ENCODE results near the gene PLA2G6.
"Not testable (repeated sequence)": the region's sequence is repeated elsewhere in the genome, so short reads cannot be mapped to it uniquely, and the experiment has no call there.

PLA2G6 gene

DNA sequence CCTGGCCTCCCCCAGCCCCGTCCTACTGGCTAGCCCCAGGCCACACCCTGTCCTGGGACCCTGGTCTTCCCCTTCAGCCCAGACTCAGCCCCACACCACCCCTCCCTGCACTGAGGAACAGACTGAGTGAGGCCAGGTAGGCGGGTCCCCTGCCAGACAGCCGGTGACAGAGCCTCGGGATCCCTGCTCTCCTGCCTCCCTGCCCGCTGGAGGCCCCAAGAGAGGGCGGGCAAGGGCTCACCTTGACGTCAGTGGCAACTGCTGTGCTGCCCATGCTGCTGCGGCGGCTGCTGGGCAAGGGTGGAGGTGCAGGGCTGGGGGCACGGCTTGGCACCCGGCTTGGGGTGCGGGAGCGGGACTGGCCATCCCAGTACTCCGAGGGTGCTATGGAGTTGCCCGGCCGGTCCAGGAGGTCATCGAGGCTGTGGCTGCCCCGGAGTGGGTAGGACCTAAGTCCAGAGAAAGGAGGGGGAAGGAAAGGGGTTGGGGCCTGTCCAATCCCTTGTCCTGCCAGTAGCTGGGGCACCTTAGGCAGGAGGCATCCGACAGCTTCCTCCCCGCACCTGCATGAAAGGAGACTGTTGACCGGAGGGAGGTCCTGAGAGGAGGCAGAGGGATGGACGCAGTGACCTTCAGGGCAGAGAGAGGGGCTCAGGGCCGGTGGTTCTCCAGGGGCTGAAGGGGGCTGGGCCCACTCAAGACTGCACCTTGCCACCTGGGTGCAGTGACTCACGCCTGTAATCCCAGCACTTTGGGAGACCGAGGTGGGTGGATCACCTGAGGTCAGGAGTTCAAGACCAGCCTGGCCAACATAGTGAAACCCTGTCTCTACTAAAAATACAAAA is 95.4 kb downstream of the PLA2G6 start:
- DNase-seq: no peak

DNA sequence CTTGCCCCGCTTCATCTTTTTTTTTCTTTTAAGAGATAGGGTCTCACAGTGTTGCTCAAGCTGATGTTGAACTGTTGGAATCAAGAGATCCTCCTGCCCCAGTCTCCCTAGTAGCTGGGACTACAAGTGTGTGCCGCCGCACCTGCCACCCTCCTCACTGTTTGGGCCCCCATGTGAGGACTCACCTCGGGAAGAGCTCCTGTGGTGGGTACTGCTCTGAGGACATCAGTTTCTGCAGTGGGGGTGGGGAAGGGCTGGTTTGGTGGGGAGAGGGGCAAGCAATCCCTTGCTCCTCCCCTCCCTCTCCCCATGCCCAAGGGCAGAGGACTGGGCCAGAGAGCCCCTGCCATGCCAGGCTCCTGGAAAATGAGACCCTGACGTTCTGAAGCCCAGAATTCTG is 96.1 kb downstream of the PLA2G6 start:
- DNase-seq: no peak

DNA sequence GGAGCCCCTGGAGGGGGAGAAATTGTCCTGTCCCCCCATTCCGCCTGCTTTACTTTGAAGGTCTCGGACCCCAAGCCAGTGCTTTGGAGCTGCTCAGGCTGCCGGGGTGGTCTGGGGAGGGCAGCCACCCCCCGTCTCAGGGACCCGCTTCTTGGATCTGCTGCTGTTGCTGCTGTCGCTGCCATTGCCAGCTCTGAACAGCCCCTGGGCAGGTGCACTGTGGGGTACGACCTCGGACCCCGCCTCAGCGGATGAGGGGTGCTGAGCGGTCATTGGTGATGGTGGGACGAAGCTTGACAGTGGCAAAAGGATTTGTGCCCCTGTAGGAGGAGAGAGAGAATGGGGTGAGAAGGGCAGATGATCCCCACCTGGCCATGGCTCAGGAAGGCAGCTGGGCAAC is 96.6 kb downstream of the PLA2G6 start:
- DNase-seq: no peak

DNA sequence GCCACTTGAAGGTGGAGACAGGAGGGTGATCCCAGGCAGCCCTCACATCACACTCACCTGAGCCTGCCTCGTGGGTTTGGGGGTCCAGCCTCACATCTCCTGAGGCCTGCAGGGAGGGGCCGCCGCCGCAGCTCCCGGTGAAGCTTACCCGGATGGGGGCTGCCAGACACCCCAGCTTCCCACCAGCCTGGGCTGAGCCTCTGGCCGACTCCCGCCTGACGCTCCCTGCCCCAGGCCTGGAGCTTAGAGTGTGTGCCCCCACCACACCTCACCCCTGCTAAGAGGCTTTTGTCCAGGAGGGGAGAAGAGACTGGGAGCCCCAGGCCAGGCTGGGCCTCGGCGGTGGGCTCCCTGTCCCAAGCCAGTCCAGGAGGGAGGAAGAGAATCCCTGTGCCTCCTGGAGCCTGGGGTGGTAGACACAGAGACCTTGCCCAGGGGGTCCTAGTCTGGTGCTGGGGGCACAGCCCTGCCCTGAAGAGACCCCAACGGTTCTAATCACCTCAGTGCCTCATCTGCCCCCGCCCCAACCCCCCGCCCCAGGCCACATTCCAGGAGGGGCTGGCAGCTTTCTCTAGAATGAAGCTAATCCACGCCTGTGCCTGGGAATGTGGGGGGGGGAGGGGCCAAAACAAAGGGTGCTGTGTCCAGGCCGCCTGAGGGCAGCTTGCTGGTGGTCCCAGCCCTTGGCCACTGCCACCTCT is 97.5 kb downstream of the PLA2G6 start, which contains the start of gene SLC16A8:
TSS of gene SLC16A8 (minus strand) at position 254 of the 701 bp plus-strand sequence. CDS start 1,311 bp downstream, outside the sequence.
- DNase-seq: peak in 1 of 56 donors; percentile 21

DNA sequence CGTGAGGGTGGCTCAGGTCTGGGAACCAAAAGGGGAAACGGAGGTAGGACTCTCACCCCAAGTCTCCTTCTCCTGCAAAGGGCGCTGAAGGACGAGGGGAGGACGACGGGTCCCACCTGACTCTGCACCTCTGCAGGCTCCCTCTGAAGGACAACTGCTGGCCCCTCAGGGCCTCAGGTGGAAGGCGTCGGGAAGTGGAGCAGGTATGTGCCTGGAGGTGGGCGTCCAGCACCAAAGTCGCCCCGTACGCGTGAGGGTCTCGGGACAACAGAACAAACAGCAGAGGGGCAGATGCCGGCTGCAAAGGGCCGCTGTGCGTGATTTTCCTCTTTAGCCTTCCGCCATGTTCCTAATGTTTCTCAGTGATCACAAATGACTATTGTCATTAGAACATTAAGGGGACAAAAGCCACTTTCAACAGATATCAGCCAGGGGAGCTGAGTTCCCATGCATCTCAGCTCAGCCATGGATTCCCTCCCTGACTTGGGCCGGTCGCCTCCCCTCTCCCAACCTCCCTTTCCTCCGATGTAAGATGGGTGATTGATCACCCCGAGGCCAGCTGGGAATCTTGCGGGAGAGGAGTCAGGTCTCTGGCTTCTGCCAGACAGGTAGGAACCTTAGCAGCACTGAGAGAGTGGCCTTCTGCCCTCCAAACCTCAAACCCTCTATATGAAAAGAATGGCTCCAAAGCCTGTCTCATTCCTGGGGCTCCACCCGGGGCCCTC is 98.5 kb downstream of the PLA2G6 start:
- no peak for DNase-seq

DNA sequence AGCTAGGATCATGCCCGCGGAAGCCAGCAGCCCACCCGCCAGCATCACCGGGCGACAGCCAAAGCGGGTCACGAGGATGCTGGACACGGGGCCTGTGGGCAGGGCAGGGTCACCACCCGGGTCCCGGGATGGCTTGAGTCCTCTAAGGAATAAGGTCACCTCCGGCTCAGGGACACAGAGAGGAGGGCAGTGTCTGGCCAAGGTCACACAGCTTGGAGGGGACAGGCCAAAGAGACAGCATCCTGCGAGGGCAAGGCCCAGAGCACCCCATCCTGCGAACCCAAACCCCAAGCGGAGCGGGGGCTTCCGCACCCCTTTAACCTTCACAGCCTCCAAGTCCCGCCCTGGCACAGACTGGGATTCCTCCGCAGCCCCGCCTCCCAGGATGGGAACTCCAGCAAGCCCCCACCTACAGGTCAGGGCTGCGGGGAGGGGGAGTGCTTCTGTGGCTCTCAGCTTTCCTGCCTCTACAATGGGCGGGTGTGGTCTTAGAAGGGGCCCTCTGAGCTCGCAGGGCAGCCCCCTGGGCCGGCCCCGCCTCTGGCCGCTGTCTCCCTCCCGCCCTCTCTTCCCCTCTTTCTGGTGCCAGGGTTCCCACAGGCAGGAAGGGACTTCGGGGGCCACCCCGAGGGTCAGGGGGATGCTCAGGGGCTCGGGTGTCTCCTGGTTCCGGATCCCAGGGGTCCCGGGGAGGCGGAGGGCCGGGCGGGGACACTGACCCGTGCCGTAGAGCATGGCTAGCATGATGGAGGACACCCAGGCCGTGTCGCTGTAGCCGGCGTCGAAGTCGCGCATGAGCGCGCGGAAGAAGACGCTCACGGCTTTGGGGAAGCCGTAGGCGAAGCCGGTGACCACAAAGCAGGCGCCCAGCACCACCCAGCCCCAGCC is 99.4 kb downstream of the PLA2G6 start:
- DNase-seq: peak in 1 of 56 donors; percentile 19

DNA sequence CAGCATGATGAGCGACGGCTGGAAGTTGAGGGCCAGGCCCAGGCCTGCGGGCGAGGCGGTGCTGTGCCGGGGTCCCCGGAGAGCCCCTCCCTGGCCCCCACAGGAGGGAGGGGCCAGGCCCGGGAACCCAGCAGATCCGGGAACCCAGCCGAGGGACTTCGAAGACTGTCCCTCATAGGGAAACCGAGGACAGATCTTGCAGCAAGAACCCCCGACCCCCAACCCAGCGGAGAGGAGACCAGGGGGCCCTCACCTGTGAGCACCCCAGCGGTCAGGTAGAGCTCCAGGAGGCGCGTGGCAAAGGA is 100.0 kb downstream of the PLA2G6 start:
- peak in 1 of 56 donors; percentile 42 for DNase-seq

DNA sequence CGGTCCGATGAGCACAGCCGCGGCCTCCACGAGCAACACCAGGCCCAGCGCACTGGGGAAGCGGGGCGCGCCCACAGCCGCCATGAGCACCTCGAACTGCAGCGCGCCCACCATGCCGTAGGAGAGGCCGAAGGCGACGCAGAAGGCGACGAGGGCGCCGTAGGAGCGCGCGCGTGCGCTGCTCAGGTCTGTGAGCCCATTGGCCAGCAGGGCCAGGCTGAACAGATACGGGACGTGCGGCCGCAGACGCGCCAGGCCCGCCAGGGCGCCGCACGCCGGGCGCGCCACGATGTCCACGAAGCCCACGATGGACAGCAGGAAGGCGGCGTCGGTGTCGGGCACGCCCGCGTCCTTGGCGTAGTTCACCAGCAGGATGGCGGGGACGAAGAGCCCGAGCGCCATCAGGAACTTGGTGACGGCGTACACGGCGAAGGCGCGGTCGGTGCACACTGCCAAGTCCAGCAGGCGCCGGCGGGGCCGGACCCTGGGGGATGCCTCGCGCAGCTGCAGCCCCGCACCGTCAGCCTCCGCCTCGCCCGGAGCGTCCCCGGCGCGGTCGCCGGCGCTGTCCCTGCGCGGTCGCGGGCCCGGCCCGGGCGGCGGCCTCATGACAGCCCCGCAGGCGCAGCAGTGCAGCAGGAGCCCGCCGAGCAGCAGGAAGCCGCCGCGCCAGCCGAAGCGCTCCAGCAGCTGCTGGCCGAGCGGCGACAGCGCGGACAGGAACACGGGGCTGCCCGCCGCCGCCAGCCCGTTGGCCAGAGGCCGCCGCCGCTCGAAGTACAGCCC is 100.6 kb downstream of the PLA2G6 start:
- DNase-seq: peak in 37 of 56 donors; percentile 13 to 78 (median 50)

DNA sequence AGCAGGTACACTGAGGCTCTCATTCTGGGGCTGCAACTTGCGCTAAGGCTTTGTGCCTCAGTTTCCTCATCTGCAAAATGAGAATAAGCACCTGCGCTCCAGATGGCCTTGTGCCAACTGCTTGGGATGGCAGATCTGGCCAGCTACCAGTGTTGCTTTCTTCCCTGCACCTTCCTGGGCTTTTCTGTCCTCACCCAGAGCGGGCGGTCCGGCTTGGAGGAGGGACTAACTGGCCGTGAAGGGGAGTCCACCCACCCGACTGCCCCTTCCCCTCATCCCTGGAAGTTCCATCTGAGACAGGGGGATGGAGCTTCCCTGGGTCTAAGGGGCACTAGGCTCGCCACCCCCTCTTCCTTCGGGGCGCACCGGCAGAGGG is 101.2 kb downstream of the PLA2G6 start:
- no peak for DNase-seq

DNA sequence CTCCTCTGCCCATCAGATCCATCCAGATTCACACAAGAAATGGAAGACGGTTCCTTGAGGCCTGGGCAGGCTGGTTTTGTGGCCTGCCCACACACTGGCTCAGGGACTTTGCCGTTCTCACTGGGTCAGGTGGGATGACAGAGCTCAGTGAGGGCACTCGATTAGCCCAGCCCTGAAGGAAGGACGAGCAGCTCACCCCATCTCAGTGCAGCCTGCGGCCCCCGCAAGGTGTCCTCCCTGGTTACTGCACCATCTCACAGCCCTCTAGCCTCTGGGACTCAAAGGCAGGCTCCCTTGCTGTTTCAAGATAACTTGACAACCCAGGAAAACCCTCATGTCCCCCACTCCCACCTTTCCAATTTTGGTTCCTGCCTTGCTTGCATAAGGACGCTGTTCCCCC is 101.8 kb downstream of the PLA2G6 start:
- no peak for DNase-seq

DNA sequence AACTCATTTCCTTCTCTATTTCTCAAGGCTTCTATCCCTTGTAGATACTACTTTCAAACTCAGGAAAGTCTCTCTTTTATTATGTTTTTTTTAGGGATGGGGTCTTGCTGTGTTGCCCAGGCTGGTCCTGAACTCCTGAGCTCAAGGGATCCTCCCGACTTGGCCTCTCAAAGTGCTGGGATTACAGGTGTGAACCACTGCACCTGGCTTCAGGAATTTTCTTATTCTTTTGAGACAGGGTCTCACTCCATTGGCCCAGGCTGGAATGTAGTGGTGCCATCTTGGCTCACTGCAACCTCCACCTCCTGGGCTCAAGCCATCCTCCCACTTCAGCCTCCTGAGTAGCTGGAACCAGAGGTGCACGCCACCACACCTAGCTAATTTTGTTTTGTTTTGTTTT is 102.4 kb downstream of the PLA2G6 start:
- DNase-seq: not testable (repeated sequence)

DNA sequence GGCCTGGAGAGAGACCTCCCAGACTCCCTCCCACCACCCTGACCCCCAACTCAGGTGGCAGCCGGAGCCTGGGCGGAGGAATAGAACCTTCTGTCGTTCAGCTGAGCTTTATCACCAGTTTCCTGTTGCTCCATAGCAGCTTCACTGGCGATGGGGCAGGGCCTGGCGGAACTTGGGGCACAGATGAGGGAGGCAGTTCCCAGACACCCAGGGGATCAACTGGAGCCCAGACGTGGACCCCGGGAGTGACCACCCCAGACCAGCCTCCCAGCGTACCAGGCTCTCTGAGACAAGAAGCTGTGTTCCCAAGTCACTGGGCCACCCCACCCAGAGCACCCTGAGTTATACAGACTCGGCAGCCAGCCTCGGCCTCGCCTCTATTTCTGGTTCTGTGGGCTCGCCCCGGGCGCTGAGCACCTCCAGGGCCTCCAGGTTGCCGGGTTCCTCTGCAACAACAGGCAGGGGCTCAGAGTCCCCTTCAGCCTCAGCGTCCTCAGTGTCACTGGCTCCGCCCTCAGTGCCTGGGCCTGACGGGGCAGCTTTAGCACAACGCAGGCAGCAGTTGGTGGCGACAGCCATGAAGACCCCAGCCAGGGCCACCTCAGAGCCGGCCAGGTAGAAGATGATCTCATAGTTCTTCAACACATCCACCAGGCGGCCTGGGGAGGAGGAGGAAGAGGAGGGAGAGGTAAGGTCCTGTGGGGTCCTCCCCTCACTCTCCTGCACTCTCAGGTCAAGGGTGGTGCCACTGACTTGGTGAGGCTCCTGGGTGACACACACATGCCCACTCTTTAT is 103.4 kb downstream of the PLA2G6 start:
- DNase-seq: no peak

DNA sequence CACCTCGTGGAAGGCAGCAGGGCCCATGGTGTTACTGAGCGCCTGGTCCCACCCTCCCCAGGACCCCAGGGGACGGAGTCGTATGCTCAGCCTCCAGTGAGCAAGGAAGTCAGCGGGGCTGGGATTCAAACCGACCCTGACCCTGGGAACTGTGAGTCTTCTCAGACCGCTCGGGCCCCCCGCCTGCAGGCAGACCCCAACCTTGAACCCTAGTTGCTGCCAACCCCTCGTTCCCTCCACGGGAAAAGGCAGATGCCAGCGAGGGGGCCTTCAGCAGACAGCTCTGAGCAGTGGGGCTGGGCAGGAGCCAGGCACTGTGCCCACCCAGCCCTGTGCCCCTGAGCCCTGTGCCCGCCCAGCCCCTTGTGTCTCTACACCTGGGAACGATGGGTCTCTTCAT is 104.0 kb downstream of the PLA2G6 start:
- DNase-seq: no peak

DNA sequence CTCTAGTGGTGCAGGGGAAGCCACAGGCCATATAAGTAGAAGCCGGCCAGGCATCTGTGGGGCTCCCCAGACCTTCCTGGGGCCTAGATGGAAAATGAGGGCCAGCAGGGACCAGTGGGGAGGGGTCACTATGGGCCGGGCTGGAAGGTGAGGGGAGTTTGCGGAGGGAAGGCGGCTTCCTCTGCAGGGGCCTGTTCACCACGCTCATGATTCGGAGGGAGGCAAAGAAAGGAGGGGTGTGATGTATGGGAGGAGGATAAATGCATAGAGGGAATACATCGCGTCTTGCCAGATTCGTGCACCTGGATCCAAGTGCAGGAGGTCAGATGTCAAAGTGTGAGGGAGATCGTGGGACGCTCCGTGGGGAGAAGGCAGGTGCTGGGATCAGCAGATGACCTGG is 104.5 kb downstream of the PLA2G6 start:
- no peak for DNase-seq

DNA sequence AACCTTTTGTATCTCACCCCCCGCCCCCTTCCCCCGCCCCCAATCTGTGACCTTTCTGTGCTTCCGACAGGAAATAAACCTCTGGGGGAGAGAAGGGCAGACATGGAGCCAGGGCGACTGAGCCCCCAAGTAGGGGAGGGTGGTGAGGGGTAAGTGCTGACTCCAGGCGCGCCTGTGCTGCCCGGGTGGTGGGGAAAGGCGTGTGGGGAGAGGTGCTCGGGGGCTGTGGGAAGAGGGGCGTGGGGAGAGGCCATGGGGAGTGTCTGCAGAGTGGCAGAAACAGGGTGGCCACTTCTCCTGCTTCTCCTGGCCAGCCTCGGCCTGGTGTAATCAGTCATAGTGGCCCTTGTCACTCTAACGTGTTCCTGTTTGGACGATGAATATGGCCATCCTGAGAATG is 105.7 kb downstream of the PLA2G6 start:
- DNase-seq: no peak

DNA sequence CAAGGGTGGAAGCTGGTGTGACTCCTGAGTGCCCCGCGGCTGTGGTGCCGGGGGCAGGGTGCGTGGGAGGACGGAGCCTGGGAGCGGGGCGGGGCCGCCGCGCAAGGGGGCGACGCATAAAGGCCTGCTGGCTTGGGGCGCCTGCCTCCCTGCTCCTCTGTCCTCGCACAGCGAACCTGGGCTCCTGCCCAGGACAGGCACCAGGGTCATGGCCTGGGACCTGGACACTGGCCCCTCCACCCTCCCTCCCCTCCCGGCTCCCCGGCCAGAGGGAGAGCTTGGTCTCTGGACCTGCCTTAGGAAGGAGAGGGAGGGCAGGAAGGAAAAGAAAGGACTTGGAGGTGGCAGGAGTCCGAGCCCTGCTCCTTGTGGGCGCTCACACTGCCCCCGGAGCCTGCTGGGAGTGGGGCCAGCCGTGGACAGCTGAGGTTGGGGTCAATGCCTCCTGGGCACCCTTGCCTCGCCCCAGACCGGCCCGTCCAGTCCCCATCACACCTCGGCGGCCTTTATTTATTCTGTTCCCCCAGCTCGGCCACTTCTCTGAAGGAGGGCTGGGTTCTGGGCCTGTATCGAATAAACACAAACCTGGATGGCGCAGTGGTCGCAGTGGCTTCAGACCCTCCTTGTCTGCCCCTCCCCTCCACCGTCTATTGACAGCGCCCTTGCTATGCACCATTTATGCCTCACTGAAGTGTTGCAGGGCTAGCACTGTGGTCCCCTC is 106.4 kb downstream of the PLA2G6 start:
- DNase-seq: no peak

DNA sequence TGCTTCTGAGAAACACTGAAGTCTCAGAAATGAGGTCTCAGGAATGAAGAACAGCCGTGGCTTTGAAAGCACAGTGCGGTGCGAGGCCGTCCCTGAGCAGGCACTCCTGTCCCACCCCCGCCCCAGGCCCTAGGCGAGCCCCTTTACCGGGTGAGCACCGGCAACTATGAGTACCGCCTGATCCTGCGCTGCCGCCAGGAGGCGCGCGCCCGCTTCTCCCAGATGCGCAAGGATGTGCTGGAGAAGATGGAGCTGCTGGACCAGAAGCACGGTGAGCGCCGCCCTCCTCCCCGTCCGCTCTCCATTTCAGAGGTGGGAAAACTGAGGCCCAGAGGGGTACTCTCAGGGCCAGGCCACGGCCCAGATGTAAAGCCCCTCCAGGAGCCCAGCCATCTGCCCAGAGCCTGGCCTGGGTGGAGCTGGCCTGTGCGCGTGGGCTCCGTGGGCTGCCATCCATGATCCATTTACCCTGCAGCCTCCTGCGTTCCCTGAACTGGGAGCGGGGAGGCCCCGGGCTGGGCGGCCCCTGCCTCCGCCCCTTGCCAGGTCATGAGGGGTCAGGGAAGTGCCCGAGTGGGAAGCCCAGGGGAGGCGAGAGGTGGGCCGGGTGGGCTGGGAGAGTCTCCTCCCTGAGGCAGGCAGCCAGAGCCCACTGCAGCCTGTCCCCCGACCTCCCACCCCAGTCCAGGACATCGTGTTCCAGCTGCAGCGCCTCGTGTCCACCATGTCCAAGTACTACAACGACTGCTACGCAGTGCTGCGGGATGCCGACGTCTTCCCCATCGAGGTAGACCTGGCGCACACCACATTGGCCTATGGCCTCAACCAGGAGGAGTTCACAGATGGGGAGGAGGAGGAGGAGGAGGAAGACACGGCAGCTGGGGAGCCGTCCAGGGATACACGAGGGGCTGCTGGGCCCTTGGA is 107.2 kb downstream of the PLA2G6 start:
- peak in 1 of 56 donors; percentile 35 for DNase-seq

Measured in nucleus accumbens (tissue), 56 donors.